Measurements from ENCODE around the gene INAVA. TPM values are rescaled to one million over a fixed set of nuclear protein-coding genes. Genes with fewer than 3 reads are reported as not detected.

Gene INAVA, protein sequence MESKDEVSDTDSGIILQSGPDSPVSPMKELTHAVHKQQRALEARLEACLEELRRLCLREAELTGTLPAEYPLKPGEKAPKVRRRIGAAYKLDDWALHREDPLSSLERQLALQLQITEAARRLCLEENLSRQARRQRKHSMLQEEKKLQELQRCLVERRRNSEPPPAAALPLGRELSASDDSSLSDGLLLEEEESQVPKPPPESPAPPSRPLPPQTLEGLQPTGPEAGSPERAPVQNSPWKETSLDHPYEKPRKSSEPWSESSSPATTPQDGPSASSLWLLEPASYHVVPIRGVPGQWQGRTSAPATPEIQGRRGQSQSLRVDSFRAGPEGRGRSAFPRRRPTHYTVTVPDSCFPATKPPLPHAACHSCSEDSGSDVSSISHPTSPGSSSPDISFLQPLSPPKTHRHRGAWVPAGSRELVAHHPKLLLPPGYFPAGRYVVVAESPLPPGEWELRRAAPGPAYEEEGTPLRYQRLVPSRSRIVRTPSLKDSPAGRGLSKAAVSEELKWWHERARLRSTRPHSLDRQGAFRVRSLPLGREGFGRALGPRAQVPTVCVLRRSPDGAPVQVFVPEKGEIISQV
- total RNA-seq (2014; rRNA removed; shearing (Covaris generic)) = 2.8 and 4.9 TPM in 2 replicates

GRCh38 chr1:200894712-200895442, at the start of gene INAVA:
TSS of gene INAVA (plus strand) at chr1:200894900. CDS start at chr1:200898401, 3,501 bp downstream.
- DNase-seq (ENCODE audit: low read depth) = no peak

- no peak for DNase-seq (ENCODE audit: low read depth)
These were observed 49.3 kb upstream of the INAVA start for GRCh38 chr1:200845360-200845759.

DNA sequence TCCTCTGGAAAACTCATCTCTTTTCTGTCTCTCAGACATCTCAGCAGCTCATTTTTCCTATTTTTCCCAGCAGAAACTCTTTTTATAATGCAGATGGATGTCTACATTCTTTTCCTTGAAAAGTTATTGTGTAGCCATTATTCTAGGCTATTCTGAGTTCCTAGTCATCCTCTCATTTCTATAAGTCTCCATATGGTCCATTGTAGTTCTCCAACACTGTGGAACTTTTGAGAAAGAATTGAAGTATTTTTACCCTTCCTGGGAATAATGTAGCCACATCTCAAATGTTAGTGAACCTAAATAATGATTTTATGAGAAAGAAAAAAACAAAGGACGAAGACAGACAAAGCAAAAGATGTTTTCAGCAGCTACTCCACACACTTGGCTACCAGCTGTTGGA, 48.3 kb upstream of the INAVA start:
- no peak for DNase-seq (ENCODE audit: low read depth)

GRCh38 chr1:200849430-200849829, 45.3 kb upstream of the INAVA start:
- no peak for DNase-seq (ENCODE audit: low read depth)

GRCh38 chr1:200850554-200850953, 44.1 kb upstream of the INAVA start:
- no peak for DNase-seq (ENCODE audit: low read depth)

DNA sequence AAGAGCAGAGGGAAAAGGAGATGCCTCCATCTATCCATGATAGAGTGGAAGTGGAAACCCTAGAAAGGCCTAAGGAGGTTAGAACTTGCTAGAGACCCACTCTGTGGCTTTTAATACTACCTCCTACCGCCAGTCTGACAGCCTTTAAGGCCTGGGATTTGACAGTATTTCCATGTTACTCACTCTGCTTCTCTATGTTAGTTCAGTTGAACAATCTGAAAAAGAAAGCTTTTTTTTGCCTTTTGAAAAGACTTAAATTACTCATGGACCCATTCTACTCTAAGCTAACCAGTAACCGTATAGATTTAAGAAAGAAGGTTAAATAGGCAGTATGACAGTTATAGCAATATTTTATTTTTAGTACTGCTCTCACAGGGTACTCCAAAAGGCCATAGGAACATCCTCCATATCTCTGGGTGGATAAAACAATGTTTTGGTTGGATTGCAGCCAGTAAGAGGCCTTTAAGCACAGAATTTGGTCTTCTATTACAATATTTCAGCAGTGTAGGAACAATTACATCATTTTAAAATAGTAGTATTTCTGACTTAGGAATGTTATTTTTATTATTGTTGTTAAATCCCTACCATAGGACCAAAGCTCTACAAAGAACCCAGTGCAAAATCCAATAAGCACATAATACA, 37.9 kb upstream of the INAVA start:
- no peak for DNase-seq (ENCODE audit: low read depth)

- DNase-seq (ENCODE audit: low read depth) = no peak
These were observed 36.9 kb upstream of the INAVA start for GRCh38 chr1:200857804-200858203.

DNA sequence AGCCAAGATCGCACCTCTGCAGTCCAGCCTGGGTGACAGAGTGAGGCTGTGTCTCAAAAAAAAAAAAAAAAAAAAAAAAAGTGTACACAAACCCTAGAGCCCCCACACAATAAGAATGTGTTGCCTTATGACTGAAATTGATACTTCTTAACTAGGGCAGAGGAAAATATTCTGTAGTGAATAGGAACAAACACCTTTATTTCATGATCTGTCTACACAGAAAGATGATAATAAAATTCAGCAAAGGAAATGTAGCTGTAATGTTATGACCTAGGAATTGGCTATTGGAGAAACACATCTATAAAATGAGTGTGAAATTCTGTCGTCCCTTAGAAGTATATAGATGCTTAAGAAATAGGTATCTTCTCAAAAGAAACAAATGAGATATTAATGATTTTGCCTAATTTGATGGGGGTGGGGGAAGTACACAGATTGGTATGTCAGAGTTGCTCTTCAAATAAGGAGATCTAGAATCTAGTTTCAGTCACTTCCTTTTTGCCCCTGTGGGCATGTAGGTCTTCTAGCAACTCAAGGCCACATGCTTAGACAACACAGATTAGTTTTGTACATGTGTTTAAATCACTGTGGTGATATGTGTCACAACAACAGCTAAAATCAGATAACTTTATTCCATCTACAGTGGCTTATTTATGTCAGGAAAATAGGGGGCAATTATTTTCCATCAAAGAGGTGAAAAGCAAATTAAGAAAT, 32.6 kb upstream of the INAVA start:
- no peak for DNase-seq (ENCODE audit: low read depth)

- DNase-seq (ENCODE audit: low read depth) = no peak
These were observed 31.8 kb upstream of the INAVA start for GRCh38 chr1:200862713-200863415.

GRCh38 chr1:200866116-200866515, 28.6 kb upstream of the INAVA start:
- no peak for DNase-seq (ENCODE audit: low read depth)

DNA sequence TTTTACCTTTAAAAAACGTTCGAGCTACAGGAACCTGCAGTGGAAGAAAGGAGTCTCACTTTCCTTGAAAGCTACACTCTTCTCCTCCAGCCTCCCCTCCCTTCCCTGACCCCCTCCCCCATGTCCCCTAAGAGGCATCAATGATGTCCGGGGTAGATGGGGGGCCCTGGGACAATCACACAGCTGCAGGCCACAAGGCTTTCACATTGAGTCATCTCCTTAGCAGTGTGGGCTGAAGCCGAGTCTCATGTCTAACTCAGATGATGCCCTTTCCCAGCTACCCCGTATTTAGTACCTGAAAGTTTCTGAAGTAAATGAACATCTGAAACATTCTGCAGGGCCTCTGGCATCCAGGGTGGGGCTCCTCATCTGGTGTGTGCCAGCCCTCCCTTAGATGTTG, 28.2 kb upstream of the INAVA start:
- DNase-seq (ENCODE audit: low read depth) = peak; percentile 30

GRCh38 chr1:200867018-200867811, 27.5 kb upstream of the INAVA start:
- DNase-seq (ENCODE audit: low read depth) = peak; percentile 17

GRCh38 chr1:200869376-200869752, 25.3 kb upstream of the INAVA start:
- no peak for DNase-seq (ENCODE audit: low read depth)

- DNase-seq (ENCODE audit: low read depth) = no peak
These were observed 24.8 kb upstream of the INAVA start for GRCh38 chr1:200869753-200870391.

DNA sequence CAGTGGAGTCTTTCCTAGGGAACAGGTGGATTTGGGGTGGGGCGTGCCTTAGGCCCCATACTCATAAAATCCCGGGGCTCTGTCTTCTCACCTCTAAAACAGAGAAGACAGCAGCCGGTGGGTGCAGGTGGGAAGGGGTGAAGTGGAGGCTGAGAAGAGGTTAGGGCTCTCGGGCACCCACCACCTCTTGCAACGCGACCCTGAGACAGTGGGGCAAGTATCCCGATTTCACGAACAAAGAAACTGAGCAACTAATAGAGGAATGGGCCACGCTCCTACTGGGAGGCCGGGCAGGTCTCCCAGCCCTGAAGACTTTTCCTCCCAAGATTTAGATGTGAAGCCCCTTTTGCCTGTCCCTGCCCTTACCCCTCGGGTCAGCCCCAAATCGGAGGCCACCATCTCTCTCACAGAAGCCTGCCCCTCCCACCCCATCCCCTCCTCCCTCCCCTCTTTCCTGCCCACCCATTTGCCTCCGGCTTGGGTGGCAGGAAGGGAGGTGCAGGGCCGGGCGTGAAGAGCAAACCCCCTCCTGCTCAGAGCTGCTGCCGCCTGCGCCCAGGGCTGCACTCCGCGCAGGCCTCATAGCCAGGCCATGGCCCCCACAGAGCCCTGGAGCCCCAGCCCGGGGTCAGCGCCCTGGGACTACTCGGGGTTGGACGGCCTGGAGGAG, 22.1 kb upstream of the INAVA start, which contains the start of gene GPR25:
TSS of gene GPR25 (plus strand) at position 536 of the 670 bp plus-strand sequence. CDS start at position 593, 57 bp downstream.
- no peak for DNase-seq (ENCODE audit: low read depth)

GRCh38 chr1:200873116-200873670, 21.5 kb upstream of the INAVA start:
- no peak for DNase-seq (ENCODE audit: low read depth)

DNA sequence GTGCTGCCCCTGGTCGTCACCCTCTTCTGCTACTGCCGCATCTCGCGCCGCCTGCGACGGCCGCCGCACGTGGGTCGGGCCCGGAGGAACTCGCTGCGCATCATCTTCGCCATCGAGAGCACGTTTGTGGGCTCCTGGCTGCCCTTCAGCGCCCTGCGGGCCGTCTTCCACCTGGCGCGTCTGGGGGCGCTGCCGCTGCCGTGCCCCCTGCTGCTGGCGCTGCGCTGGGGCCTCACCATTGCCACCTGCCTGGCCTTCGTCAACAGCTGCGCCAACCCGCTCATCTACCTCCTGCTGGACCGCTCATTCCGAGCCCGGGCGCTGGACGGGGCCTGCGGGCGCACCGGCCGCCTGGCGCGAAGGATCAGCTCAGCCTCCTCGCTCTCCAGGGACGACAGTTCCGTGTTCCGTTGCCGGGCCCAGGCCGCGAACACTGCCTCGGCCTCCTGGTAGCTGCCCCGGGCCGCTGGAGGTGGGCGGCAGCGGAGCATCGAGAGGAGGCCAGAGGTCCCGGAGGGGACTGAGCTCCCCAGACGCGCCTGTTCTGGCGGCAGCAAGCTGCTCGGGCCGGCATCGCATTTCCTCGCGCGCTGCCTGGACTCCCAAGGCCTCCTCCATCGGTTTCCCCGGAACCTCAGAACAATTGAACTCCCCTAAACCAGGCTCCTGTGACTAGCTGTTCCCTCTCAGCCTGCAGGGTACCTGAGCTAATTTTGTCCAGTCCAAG, 20.9 kb upstream of the INAVA start:
- DNase-seq (ENCODE audit: low read depth) = no peak

GRCh38 chr1:200874694-200875093, 20.0 kb upstream of the INAVA start:
- DNase-seq (ENCODE audit: low read depth) = no peak

Measured in M059J (cell line).